Measurements from ENCODE around the gene ABAT.
"Not testable (repeated sequence)": the region's sequence is repeated elsewhere in the genome, so short reads cannot be mapped to it uniquely, and the experiment has no call there.

The ABAT gene

GRCh38 chr16:8795818-8796217 lies 121.4 kb downstream of the ABAT start:
- Histone ChIP-seq H3K27ac (ENCODE audit: low read depth, low read length) (no peak overlapping the region), H3K4me3 (ENCODE audit: low read length) (no peak overlapping the region), H3K9ac (ENCODE audit: low read length) (no peak overlapping the region), H3K4me1 (ENCODE audit: control insufficient read depth, insufficient read depth, low read length) (peaks cover 12% of the 10 kb centered on the region), H3K36me3 (ENCODE audit: control insufficient read depth, insufficient read depth, low read length) (no peaks in the 10 kb centered on the region), H3K27me3 (ENCODE audit: control insufficient read depth, insufficient read depth, low read length) (no peaks in the 10 kb centered on the region)

- Histone ChIP-seq H3K36me3 (ENCODE audit: control insufficient read depth, insufficient read depth, low read length) (no peaks in the 10 kb centered on the region), H3K27ac (ENCODE audit: low read depth, low read length) (peak overlapping the region; percentile 66), H3K4me3 (ENCODE audit: low read length) (peak overlapping the region; percentile 97), H3K4me1 (ENCODE audit: control insufficient read depth, insufficient read depth, low read length) (peaks cover 12% of the 10 kb centered on the region), H3K27me3 (ENCODE audit: control insufficient read depth, insufficient read depth, low read length) (no peaks in the 10 kb centered on the region), H3K9ac (ENCODE audit: low read length) (peak overlapping the region; percentile 90)
Observed at GRCh38 chr16:8796469-8797363, 122.3 kb downstream of the ABAT start.

GRCh38 chr16:8797364-8798173 lies 123.2 kb downstream of the ABAT start, which contains the start of the genes PMM2 and TMEM186:
Gene PMM2 (plus strand): TSS chr16:8797839. CDS start chr16:8797883, 44 bp downstream.
Gene TMEM186 (minus strand): TSS chr16:8797639. CDS start chr16:8797614, 25 bp downstream.
- peak within 1 kb of the TSS; percentile 79 for H3K27ac ChIP-seq (ENCODE audit: low read depth, low read length)
- H3K36me3 ChIP-seq (ENCODE audit: control insufficient read depth, insufficient read depth, low read length): no peaks in the 10 kb centered on the region
- peak within 1 kb of the TSS; percentile 90 for H3K9ac ChIP-seq (ENCODE audit: low read length)
- peak within 1 kb of the TSS; percentile 97 for H3K4me3 ChIP-seq (ENCODE audit: low read length)
- H3K4me1 ChIP-seq (ENCODE audit: control insufficient read depth, insufficient read depth, low read length): peaks cover 12% of the 10 kb centered on the region
- no peaks in the 10 kb centered on the region for H3K27me3 ChIP-seq (ENCODE audit: control insufficient read depth, insufficient read depth, low read length)

- Histone ChIP-seq H3K27ac (ENCODE audit: low read depth, low read length) (peak overlapping the region; percentile 79), H3K4me3 (ENCODE audit: low read length) (peak overlapping the region; percentile 97), H3K27me3 (ENCODE audit: control insufficient read depth, insufficient read depth, low read length) (no peaks in the 10 kb centered on the region), H3K4me1 (ENCODE audit: control insufficient read depth, insufficient read depth, low read length) (peaks cover 12% of the 10 kb centered on the region), H3K9ac (ENCODE audit: low read length) (peak overlapping the region; percentile 84), H3K36me3 (ENCODE audit: control insufficient read depth, insufficient read depth, low read length) (peaks cover 4% of the 10 kb centered on the region)
Observed at GRCh38 chr16:8798174-8798527, 123.7 kb downstream of the ABAT start.

- Histone ChIP-seq H3K27ac (ENCODE audit: low read depth, low read length) (no peak overlapping the region), H3K27me3 (ENCODE audit: control insufficient read depth, insufficient read depth, low read length) (no peaks in the 10 kb centered on the region), H3K36me3 (ENCODE audit: control insufficient read depth, insufficient read depth, low read length) (peaks cover 5% of the 10 kb centered on the region), H3K9ac (ENCODE audit: low read length) (peak overlapping the region; percentile 13), H3K4me1 (ENCODE audit: control insufficient read depth, insufficient read depth, low read length) (peaks cover 12% of the 10 kb centered on the region), H3K4me3 (ENCODE audit: low read length) (peak overlapping the region; percentile 97)
Observed at GRCh38 chr16:8798535-8799157, 124.2 kb downstream of the ABAT start.

- H3K27ac ChIP-seq (ENCODE audit: low read depth, low read length): no peak overlapping the region
Observed at GRCh38 chr16:8801701-8802100, 127.3 kb downstream of the ABAT start.

GRCh38 chr16:8803733-8804132 lies 129.3 kb downstream of the ABAT start:
- H3K36me3 ChIP-seq (ENCODE audit: control insufficient read depth, insufficient read depth, low read length): peaks cover 25% of the 10 kb centered on the region
- H3K4me1 ChIP-seq (ENCODE audit: control insufficient read depth, insufficient read depth, low read length); H3K27ac ChIP-seq (ENCODE audit: low read depth, low read length); H3K9ac ChIP-seq (ENCODE audit: low read length); H3K4me3 ChIP-seq (ENCODE audit: low read length); H3K27me3 ChIP-seq (ENCODE audit: control insufficient read depth, insufficient read depth, low read length): not testable (repeated sequence)

More at GRCh38 chr16:8801701-8802100, 127.3 kb downstream of the ABAT start:
- Histone ChIP-seq H3K4me3 (ENCODE audit: low read length) (no peak overlapping the region), H3K4me1 (ENCODE audit: control insufficient read depth, insufficient read depth, low read length) (peaks cover 7% of the 10 kb centered on the region), H3K9ac (ENCODE audit: low read length) (no peak overlapping the region), H3K27me3 (ENCODE audit: control insufficient read depth, insufficient read depth, low read length) (no peaks in the 10 kb centered on the region), H3K36me3 (ENCODE audit: control insufficient read depth, insufficient read depth, low read length) (peaks cover 14% of the 10 kb centered on the region)

GRCh38 chr16:8804313-8804712 lies 129.9 kb downstream of the ABAT start:
- H3K4me1 ChIP-seq (ENCODE audit: control insufficient read depth, insufficient read depth, low read length): peaks cover under 1% of the 10 kb centered on the region
- H3K27me3 ChIP-seq (ENCODE audit: control insufficient read depth, insufficient read depth, low read length): no peaks in the 10 kb centered on the region
- H3K27ac ChIP-seq (ENCODE audit: low read depth, low read length): no peak overlapping the region
- peaks cover 31% of the 10 kb centered on the region for H3K36me3 ChIP-seq (ENCODE audit: control insufficient read depth, insufficient read depth, low read length)
- no peak overlapping the region for H3K9ac ChIP-seq (ENCODE audit: low read length)
- H3K4me3 ChIP-seq (ENCODE audit: low read length): no peak overlapping the region

GRCh38 chr16:8806272-8806983 lies 132.0 kb downstream of the ABAT start:
- H3K27ac ChIP-seq (ENCODE audit: low read depth, low read length): no peak overlapping the region
- H3K27me3 ChIP-seq (ENCODE audit: control insufficient read depth, insufficient read depth, low read length): no peaks in the 10 kb centered on the region
- H3K4me3 ChIP-seq (ENCODE audit: low read length): no peak overlapping the region
- no peaks in the 10 kb centered on the region for H3K4me1 ChIP-seq (ENCODE audit: control insufficient read depth, insufficient read depth, low read length)
- peaks cover 43% of the 10 kb centered on the region for H3K36me3 ChIP-seq (ENCODE audit: control insufficient read depth, insufficient read depth, low read length)
- no peak overlapping the region for H3K9ac ChIP-seq (ENCODE audit: low read length)

GRCh38 chr16:8807189-8807588 lies 132.8 kb downstream of the ABAT start:
- Histone ChIP-seq H3K4me3 (ENCODE audit: low read length) (no peak overlapping the region), H3K27ac (ENCODE audit: low read depth, low read length) (no peak overlapping the region), H3K36me3 (ENCODE audit: control insufficient read depth, insufficient read depth, low read length) (peaks cover 50% of the 10 kb centered on the region), H3K9ac (ENCODE audit: low read length) (no peak overlapping the region), H3K4me1 (ENCODE audit: control insufficient read depth, insufficient read depth, low read length) (no peaks in the 10 kb centered on the region), H3K27me3 (ENCODE audit: control insufficient read depth, insufficient read depth, low read length) (no peaks in the 10 kb centered on the region)

GRCh38 chr16:8808009-8808408 lies 133.6 kb downstream of the ABAT start:
- H3K9ac ChIP-seq (ENCODE audit: low read length): no peak overlapping the region

More at GRCh38 chr16:8808009-8808408, 133.6 kb downstream of the ABAT start:
- H3K27ac ChIP-seq (ENCODE audit: low read depth, low read length): no peak overlapping the region
- H3K27me3 ChIP-seq (ENCODE audit: control insufficient read depth, insufficient read depth, low read length): no peaks in the 10 kb centered on the region
- peaks cover 55% of the 10 kb centered on the region for H3K36me3 ChIP-seq (ENCODE audit: control insufficient read depth, insufficient read depth, low read length)
- H3K4me3 ChIP-seq (ENCODE audit: low read length): no peak overlapping the region
- no peaks in the 10 kb centered on the region for H3K4me1 ChIP-seq (ENCODE audit: control insufficient read depth, insufficient read depth, low read length)

Measured in rectal smooth muscle tissue (tissue), 1 donor.